Measurements from ENCODE around the gene IPO4. TPM values are rescaled to one million over a fixed set of nuclear protein-coding genes. Genes with fewer than 3 reads are reported as not detected.
A peak's percentile ranks its signal among the peaks of the same experiment; 100 is the strongest.

The IPO4 gene
- total and polyA plus RNA-seq, 2 of the 8 experiments (the other 6 are each of a cell fraction or from before 2014, with no cell fraction given), result 55.5 to 108 TPM

- peak; percentile 13 to 46; a peak in 1 of 4 replicates for TF ChIP-seq HDAC2 (IDR thresholded peaks at IDR 0.05; ENCODE audit: borderline replicate concordance in 1 of 2, low read depth in 2 of 2, low read length in 2 of 2)
- TF ChIP-seq POLR2A (IDR thresholded peaks at IDR 0.05; ENCODE audit: control extremely low read depth in 1 of 2, low read depth in 2 of 2, low read length in 2 of 2), result peak in 1 of 2 experiments; percentile 44; a peak in 1 of 3 replicates
- no peak for TF ChIP-seq RBBP5 (IDR thresholded peaks at IDR 0.05; ENCODE audit: borderline replicate concordance, low read depth, low read length)
- no peak for TF ChIP-seq GTF2F1 (IDR thresholded peaks at IDR 0.05; ENCODE audit: borderline replicate concordance, low read depth, low read length)
- TF ChIP-seq TBP (IDR thresholded peaks at IDR 0.05; ENCODE audit: low read depth, low read length), result no peak
- TF ChIP-seq ATF2 (IDR thresholded peaks at IDR 0.05; ENCODE audit: low read length), result no peak
- 0 out of 2 replicates have a peak, but pooled peaks have one; percentile 20 for TF ChIP-seq TCF12 (IDR thresholded peaks at IDR 0.05; ENCODE audit: low read depth, low read length)
- TF ChIP-seq HDAC6 (IDR thresholded peaks at IDR 0.05; ENCODE audit: low read depth, low read length), result no peak
- TF ChIP-seq MAFK (IDR thresholded peaks at IDR 0.05; ENCODE audit: low read depth, low read length), result no peak
- TF ChIP-seq CTBP2 (IDR thresholded peaks at IDR 0.05; ENCODE audit: borderline replicate concordance, insufficient read depth, insufficient read length, low read length), result no peak
- no peak for TF ChIP-seq EGR1 (IDR thresholded peaks at IDR 0.05; ENCODE audit: borderline replicate concordance, low read depth, low read length)
- peak in 1 of 2 experiments; percentile 87; a peak in 2 of 4 replicates for TF ChIP-seq SIN3A (conservative IDR thresholded peaks at IDR 0.05 in 1 of 2, IDR thresholded peaks at IDR 0.05 in 1 of 2; ENCODE audit: low read depth in 1 of 2, low read length in 2 of 2)
- TF ChIP-seq RXRA (IDR thresholded peaks at IDR 0.05; ENCODE audit: insufficient read depth, low read depth, low read length), result peak; percentile 97
- peak in 1 of 3 experiments; percentile 7; a peak in 1 of 4 replicates for TF ChIP-seq CTCF (IDR thresholded peaks at IDR 0.05; ENCODE audit: control extremely low read depth in 1 of 3, insufficient read depth in 1 of 3, low read depth in 1 of 3, low read length in 3 of 3)
- TF ChIP-seq FOSL1 (IDR thresholded peaks at IDR 0.05; ENCODE audit: insufficient read depth, low read depth, low read length), result no peak
- TF ChIP-seq ASH2L (IDR thresholded peaks at IDR 0.05; ENCODE audit: low read length), result peak; percentile 35
- no peak for TF ChIP-seq BCL11A (IDR thresholded peaks at IDR 0.05; ENCODE audit: low read depth in 2 of 2, low read length in 2 of 2)
- no peak for TF ChIP-seq SP2 (IDR thresholded peaks at IDR 0.05; ENCODE audit: low read length)
These were observed 17.0 kb downstream of the IPO4 start, which contains the start of gene REC8 (continued) for GRCh38 chr14:24171422-24172260.

All from H1 (cell line).